Endometrial microvascular endothelial cells (primary cell): ENCODE results near the gene CHMP4B. TPM values are rescaled to one million over a fixed set of nuclear protein-coding genes. Genes with fewer than 3 reads are reported as not detected.

Experiments
- in situ Hi-C: cut with HindIII; loops from 2 replicates; pipeline ENCODE4 v1.10.0; 2017; ENCODE audit warnings: low sequenced_read_pairs, low pct_unique_long_range_greater_than_20kb; ENCODE audit errors: inconsistent ontology term
- total RNA-seq: library from RNA; depleted of rRNA; stranded (reverse); fragments of >200 nt; gene quantifications from one replicate; pipeline ENCODE4 v1.2.3, GENCODE V29; 2015; ENCODE audit errors: inconsistent ontology term

The CHMP4B gene
- total RNA-seq, 1 donor from 2014 or later, result 35.4 TPM

DNA sequence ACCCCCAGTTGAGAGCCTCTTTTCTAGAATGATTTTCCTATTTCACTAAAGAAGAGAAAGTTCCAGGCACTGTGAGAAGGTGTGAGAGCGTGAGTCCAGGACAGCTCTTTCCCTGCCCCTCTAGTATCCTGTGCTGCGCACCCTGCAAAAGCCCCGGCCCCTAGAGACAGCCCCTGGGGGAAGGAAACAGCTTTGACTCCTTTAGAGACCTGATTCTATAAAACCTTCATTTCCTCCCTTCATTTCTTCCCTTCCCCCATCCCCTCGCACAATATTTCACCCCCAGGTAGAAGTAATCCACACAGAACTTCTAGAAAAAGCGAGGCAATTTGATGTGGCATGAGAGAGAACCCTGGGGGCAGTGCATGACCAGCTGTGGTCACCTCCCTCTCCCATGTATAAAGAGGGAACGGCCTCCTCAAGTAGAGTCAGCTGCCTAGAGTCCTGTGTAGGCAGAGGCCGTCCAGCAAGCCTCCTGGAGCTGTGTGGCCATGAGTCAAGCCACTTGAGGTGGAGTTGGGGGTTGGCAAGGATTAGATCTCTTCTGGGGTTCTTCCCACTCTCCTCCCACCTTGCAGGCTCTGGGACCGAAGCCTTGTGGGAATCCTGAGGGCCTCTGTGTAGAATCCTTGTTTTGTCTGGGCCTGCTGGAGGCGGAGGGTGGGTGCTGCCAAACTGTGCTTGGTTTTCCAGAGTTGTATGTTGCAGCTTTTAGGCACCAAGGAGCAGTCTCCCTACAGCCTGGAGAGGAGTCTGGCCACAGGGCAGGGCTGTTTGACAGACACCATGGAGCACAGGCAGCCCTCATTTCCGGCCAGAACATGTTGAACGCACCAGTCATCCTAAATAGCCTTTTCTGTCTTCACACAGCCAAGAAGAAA lies 41.7 kb downstream of the CHMP4B start:
- in situ Hi-C loops, result no loop called here

GRCh38 chr20:33853507-33853813 lies 42.3 kb downstream of the CHMP4B start:
- in situ Hi-C loops, result no loop called here

DNA sequence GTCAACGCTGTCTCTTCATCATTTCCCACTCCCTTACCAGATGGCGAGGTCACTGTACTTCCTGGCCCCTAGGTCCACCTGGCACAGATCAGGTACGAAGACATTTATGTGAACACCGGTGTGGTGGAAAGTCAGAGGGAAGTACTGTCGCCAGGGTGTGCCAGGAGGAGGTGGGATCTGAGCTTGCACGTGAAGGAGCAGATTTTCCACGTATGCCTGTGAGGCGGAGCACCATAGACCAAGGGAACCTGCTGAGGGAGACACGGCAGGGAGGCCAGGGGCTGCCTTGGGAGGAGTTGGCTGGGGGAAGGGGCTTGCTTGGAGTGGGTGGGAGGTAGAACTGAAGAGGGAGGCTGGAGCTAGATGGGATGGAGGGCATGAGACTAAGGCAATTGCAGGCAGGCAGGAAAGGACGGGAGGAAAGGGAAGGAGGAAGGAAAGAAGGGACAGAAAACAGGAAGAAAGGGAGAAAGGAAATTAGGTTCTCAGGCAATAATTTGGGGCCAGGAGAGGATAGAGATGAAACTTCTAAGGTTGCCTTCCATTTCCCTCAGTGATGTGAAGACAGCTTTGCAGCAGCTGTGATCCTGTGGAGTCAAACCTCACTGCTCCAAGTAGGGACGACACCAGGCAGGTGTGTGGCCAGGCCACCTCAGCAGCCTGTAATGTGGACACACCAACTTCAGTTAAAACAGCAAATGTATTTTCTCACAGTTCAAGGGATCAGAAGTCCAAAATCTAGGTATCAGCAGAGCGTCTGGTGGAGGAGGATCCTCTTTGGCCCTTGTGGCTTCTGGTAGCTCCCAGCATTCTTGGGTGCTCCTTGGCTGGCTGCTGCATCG lies 46.8 kb downstream of the CHMP4B start:
- in situ Hi-C loops, result no loop called here

DNA sequence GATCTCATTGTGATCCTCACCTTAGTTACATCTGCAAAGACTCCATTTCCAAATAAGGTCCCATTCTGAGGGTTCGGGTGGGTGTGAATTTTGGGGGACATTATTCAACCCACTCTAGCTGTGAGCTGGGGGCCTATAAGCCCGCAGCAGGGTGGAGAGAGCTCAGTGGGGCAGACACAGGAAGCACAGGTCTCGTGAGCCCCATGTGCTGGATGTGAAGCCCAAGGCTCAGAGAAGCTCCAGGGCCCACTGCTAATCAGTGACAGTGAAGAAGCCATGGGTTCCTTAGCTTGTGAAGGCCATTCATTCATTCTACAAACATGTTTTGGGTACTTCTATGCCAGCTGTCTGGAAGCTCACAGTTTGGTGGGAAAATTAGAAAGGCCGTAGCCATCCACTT lies 47.5 kb downstream of the CHMP4B start:
- in situ Hi-C loops, result no loop called here

DNA sequence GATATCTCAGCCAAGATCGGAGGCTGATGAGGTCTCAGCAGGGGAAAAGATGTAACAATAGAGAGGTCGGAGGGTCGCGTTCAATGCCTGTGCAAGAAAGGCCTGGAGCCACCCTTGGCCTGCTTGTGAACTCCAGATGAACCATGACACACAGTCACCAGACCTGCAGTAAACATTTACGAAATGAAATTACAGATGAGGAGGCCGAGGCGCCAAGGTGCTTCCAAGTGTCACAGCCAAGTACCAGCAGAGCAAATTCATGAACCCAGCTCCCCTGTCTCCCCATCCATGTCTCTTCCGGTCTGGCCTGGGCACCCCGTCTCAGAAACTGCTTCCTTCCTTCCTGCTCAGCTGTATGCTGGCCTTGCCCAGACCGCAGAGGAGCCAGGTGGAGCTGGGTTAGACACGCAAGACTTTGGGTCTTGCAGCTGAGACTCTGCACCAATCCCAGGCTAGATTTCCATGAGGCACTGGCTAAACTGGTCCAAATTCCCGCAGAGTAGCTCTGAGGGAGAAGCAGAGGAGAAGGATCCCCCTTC lies 48.1 kb downstream of the CHMP4B start:
- in situ Hi-C loops, result no loop called here

GRCh38 chr20:33859751-33860150 lies 48.6 kb downstream of the CHMP4B start:
- in situ Hi-C loops, result no loop called here

GRCh38 chr20:33861458-33861857 lies 50.3 kb downstream of the CHMP4B start:
- in situ Hi-C loops, result no loop called here

- in situ Hi-C loops, result no loop called here
Measured at GRCh38 chr20:33862709-33863403, 51.7 kb downstream of the CHMP4B start.

DNA sequence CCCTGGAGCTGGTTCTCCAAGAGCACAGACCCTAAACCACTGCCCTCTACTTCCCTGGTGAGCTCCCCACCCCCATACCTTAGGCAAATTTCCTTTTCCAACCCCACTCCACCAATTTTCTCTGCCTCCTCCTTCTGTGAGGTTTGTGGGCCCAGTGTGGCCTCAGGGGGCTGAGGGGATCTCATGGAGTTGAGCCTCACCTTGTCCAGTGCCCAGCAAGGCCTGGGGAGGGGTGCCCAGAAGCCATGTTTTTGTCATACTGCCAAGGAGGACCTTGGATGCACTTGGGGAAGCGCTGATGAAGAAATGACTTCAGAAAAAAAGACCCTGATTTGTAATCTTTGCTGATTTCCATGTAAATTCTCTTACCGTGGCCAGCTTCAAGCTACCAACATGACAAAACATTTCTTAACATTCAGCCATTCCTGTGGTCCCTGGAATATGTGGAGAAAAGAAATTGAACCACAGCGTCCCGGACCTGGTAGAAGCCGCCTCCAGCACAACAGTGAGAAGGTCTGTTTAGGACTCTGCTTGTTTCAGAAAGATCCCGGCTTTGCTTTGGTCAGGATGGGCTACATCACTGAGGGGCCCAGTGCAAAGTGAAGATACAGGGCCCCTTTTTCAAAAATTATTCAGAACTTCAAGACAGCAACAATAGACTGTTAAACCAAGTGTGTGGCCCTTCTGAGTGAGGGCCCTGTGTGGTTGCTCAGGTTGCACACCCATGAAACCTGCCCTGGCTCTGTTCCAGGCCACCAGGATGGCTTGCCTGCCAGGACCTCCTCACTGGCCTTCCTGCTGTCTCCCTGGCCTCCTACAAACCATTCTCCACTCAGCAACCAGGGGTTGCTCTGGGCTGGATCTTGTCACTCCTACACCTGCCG lies 52.5 kb downstream of the CHMP4B start:
- in situ Hi-C loops, result no loop called here

DNA sequence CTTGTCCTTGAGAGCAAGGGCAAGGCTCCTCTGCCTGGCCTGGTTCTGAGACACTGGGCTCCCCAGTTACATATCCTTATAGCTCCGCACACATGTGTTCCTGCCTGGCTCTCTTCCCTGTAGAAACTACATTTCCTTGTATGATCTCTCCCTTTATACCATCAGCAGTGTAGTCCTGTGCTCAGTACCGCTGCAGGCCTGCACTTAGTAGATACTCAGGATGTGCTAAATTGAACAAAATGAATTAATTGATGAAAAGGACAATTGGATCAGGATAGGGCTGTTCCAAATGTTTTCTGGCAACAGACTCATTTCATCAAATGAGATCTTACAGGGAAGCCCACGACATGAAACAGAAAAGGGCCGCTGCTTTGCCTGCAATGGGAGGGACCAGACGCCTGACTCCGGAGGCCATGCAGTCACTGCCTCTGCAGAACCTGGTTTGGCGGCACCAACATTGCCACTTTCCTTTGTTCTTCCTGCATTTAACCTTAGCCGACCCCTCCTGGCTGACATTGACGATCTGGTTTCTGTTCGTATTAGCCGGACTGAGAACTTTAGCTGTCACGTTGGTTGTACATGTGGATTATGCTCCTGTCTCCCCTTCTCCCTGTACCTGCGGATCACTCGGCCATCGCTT lies 53.3 kb downstream of the CHMP4B start:
- in situ Hi-C loops, result no loop called here

DNA sequence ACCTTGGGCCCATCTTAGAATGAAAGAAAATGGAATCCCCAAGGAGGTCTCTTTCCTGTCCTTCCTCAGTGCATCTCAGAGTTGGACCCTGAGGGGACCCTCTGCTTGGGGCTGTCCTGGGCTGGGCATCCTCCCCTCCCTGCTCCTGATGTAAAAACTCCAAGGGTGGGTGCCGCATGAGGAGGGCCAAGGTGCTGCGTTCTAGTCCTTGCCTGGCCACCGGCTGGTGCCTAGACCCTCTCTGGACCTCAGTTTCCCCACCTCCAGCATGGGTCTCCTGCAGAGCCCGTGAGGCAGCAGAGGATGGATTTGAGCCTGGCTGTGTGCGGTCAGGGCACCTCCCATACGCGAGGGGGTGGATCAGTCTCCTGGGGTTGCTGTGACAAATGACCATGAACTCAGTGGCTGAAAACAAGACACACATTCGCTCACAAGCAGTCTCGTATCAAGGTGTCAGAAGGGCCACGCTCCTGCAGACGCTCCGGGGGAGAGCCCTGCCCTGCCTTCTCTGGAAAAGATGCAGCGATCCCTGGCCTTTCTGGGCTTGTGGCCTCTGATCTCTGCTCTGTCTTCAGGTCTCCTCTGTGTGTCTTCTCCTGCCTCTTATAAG lies 54.7 kb downstream of the CHMP4B start:
- in situ Hi-C loops, result no loop called here

GRCh38 chr20:33866398-33867100 lies 55.4 kb downstream of the CHMP4B start:
- in situ Hi-C loops, result no loop called here

- in situ Hi-C loops, result no loop called here
Measured at GRCh38 chr20:33868042-33868441, 56.9 kb downstream of the CHMP4B start.

DNA sequence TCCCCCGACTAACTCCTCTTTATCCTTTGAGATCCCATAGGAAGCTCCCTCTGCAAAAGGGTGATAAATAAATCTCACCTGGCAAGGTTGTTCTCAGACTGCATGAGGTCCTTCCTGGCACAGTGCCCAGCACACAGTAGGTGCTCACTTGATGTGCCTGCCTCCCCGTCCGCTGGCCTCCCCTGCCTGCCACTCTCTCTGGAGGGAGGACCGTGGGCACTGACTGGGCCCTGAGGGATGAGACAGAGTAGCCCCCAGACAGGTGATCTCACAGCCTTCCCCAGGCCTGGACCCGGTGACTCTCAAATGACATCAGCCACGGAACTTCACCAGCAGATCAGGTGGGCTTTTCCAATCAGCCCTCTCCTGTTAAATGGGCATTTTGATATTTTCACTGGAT lies 57.4 kb downstream of the CHMP4B start:
- in situ Hi-C loops, result no loop called here

GRCh38 chr20:33869283-33869682 lies 58.1 kb downstream of the CHMP4B start:
- in situ Hi-C loops, result no loop called here

DNA sequence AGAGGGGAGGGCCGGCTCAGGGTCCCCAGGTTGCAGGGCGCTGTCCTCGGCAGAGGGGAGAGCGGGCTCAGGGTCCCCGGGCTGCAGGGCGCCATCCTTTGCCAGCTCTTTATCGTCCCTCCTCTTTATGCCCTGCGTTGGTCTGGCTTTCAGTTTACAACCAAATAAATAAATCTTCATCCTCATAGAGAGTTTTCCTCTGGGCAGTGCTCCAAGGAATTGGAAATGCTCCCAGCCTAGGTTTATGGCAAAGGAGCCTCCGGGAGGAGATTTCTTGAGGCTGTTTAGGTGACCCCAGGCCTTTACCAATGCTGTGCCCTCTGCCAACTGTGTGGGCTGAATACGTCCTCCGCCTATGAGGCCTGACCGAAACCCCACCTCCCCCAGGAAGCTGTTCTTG lies 60.2 kb downstream of the CHMP4B start:
- in situ Hi-C loops, result no loop called here

- in situ Hi-C loops, result no loop called here
Measured at GRCh38 chr20:33874129-33874528, 63.0 kb downstream of the CHMP4B start.
